ENCODE results near the gene ABHD15.

DNA sequence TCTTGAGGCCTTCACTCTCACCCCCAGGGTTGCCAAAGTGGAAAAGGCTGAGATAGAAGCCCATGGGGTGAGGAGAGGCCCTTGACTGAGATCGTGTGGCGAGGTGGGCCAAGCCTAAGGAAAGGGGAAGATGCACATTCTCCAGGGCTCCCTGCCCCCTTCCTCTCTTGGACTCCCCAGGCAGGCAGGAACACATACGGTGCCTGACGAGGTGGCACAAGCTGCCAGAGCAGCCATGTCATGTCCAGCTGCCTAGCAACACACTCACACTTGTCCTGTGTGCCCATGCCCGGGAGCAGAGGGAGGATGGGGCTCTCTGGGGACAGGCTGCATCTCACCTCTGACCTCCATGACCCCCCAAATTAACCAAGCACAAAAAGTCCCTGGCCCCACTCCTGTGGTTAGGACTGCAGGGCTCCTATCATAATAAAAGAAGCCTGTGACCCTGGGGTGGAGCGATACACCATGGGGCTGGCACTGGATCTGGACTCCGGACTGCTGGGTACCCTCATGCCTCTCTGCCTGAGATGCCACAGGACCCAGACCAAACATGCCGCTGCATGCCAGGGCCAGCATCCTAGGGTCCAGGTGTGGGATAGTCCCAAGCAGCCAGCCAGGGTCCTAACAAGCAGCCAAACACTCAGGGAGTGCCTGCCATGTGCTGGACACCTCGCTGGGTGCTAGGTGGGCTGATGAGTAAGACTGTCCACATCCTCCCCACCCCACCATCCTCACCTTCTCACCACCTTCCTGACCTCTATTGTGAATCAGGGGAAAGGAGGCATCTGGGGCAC, 20.0 kb upstream of the ABHD15 start:
- TF ChIP-seq, protein P1, sequence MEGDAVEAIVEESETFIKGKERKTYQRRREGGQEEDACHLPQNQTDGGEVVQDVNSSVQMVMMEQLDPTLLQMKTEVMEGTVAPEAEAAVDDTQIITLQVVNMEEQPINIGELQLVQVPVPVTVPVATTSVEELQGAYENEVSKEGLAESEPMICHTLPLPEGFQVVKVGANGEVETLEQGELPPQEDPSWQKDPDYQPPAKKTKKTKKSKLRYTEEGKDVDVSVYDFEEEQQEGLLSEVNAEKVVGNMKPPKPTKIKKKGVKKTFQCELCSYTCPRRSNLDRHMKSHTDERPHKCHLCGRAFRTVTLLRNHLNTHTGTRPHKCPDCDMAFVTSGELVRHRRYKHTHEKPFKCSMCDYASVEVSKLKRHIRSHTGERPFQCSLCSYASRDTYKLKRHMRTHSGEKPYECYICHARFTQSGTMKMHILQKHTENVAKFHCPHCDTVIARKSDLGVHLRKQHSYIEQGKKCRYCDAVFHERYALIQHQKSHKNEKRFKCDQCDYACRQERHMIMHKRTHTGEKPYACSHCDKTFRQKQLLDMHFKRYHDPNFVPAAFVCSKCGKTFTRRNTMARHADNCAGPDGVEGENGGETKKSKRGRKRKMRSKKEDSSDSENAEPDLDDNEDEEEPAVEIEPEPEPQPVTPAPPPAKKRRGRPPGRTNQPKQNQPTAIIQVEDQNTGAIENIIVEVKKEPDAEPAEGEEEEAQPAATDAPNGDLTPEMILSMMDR (IDR thresholded peaks at IDR 0.05; ENCODE audit: low read length) = no peak
- TF ChIP-seq EZH2 (IDR thresholded peaks at IDR 0.05; ENCODE audit: borderline replicate concordance, low read length) = no peak
